HepG2 (cell line): ENCODE results near the gene HSPA4L. TPM values are rescaled to one million over a fixed set of nuclear protein-coding genes. Genes with fewer than 3 reads are reported as not detected.

ENCODE experiments used
- ATAC-seq: fragments of 200-7000 bp; cut with Tn5 transposase; 3 replicates; pipeline ENCODE4 v1.9.1; 2020; ENCODE audit warnings: mild to moderate bottlenecking, moderate library complexity
- BruUV-seq: library from RNA; stranded (reverse); fragments of 400-500 nt; replicated peaks from 2 replicates; lab custom pipeline; 2021; lab: Mats Ljungman, UMichigan
- CTCF ChIA-PET: fragments of 300-600 bp; formaldehyde crosslinking; extraction: SDS; loops from one replicate; lab custom pipeline; 2021; ENCODE audit warnings: low total read pairs, inconsistent platforms, low intra/inter-chr PET ratio; lab: Yijun Ruan, JAX
- POLR2A ChIA-PET: fragments of 350-600 bp; sonication (Branson Sonifier 250); formaldehyde crosslinking; loops from one replicate; lab custom pipeline; 2020; ENCODE audit warnings: antibody characterized with exemption, inconsistent platforms; lab: Yijun Ruan, JAX
- DNase-seq: peaks from one replicate; pipeline ENCODE4 v3.0.0-alpha.2; 2015; ENCODE audit warnings: low spot score
- FAIRE-seq: peaks from 3 replicates; lab custom pipeline; 2011; peaks lifted over from hg19 to GRCh38; lab: Jason Lieb, UNC
- H2AFZ ChIP-seq: one replicate; pipeline ENCODE4 v1.6.1; 2011; ENCODE audit warnings: low read length, inconsistent platforms
- H3K27ac ChIP-seq: fragments of 300-600 bp; 3 replicates; pipeline ENCODE4 v1.8.0; 2011; ENCODE audit warnings: mixed run types, mild to moderate bottlenecking, mixed read lengths, low read length, inconsistent platforms; ENCODE audit not compliant: insufficient read depth; ENCODE audit errors: extremely low read length
- H3K27me3 ChIP-seq, 2 experiments: fragments of 200-600 bp in 1 of 2; 2 replicates in 1 of 2; 3 replicates in 1 of 2; pipeline versions ENCODE4 v1.6.0 to v1.8.0; 2011; ENCODE audit warnings: low read length in 2 of 2, mild to moderate bottlenecking in 2 of 2, moderate library complexity in 2 of 2, inconsistent platforms in 1 of 2; ENCODE audit not compliant: insufficient read depth in 2 of 2, control insufficient read depth in 1 of 2
- H3K36me3 ChIP-seq, 2 experiments: fragments of 200-600 bp in 1 of 2; replicated peaks in 1 of 2; 2 replicates in 1 of 2; 3 replicates in 1 of 2; pipeline versions ENCODE4 v1.5.1 to v1.8.0; 2011; ENCODE audit warnings: low read length in 2 of 2, inconsistent platforms in 1 of 2; ENCODE audit not compliant: insufficient read depth in 2 of 2, control insufficient read depth in 1 of 2
- H3K4me1 ChIP-seq: 2 replicates; pipeline ENCODE4 v1.5.1; 2012; ENCODE audit warnings: low read length, inconsistent platforms; ENCODE audit not compliant: insufficient read depth
- H3K4me2 ChIP-seq: 2 replicates; pipeline ENCODE4 v1.6.0; 2011; ENCODE audit warnings: low read depth, low read length, inconsistent platforms
- H3K4me3 ChIP-seq, 3 experiments: fragments of 200-600 bp in 1 of 3; sonication (generic), shearing (Covaris generic) in 1 of 3; replicated peaks in 1 of 3; 2 replicates each; pipeline ENCODE4 v1.5.1; 2011 to 2016; ENCODE audit warnings: low read length in 3 of 3, inconsistent platforms in 2 of 3, low read depth in 2 of 3, mild to moderate bottlenecking in 2 of 3, control low read depth in 1 of 3, mixed read lengths in 1 of 3; ENCODE audit not compliant: insufficient read depth in 1 of 3
- H3K79me2 ChIP-seq: one replicate; pipeline ENCODE4 v1.6.1; 2011; ENCODE audit warnings: low read length, inconsistent platforms; ENCODE audit not compliant: insufficient read depth
- H3K9ac ChIP-seq: 2 replicates; pipeline ENCODE4 v1.6.0; 2011; ENCODE audit warnings: mild to moderate bottlenecking, low read depth, low read length, inconsistent platforms; ENCODE audit not compliant: insufficient read depth
- H3K9me3 ChIP-seq: 2 replicates; pipeline ENCODE4 v1.5.1; 2012; ENCODE audit warnings: mild to moderate bottlenecking, low read length
- H4K20me1 ChIP-seq: 2 replicates; pipeline ENCODE4 v1.6.0; 2011; ENCODE audit warnings: inconsistent platforms, mild to moderate bottlenecking, low read length, moderate library complexity; ENCODE audit not compliant: insufficient read depth
- AHDC1 ChIP-seq: sonication (generic); formaldehyde crosslinking; IDR thresholded peaks from 2 replicates; pipeline ENCODE4 v1.5.1; 2020; ENCODE audit warnings: mild to moderate bottlenecking, missing genetic modification reagents, borderline replicate concordance
- CBX1 ChIP-seq: IDR thresholded peaks from one replicate; pipeline ENCODE4 v1.6.1; 2016; ENCODE audit warnings: antibody characterized with exemption, low read depth
- FOXA3 ChIP-seq: IDR thresholded peaks from 2 replicates; pipeline ENCODE4 v1.6.1; 2016; ENCODE audit warnings: missing genetic modification reagents, missing compliant biosample characterization
- IKZF5 ChIP-seq: IDR thresholded peaks from 2 replicates; pipeline ENCODE4 v1.6.1; 2018; ENCODE audit warnings: missing genetic modification reagents, mild to moderate bottlenecking, missing compliant biosample characterization
- JUN ChIP-seq: sonication (generic); formaldehyde crosslinking; IDR thresholded peaks from 2 replicates; pipeline ENCODE4 v1.4.0; 2020; ENCODE audit warnings: mild to moderate bottlenecking, missing genetic modification reagents
- KDM4B ChIP-seq: sonication (generic); formaldehyde crosslinking; IDR thresholded peaks from 2 replicates; pipeline ENCODE4 v1.4.0; 2020; ENCODE audit warnings: missing genetic modification reagents
- MTA1 ChIP-seq: sonication (generic); formaldehyde crosslinking; IDR thresholded peaks from 2 replicates; pipeline ENCODE4 v1.4.0; 2020; ENCODE audit warnings: missing genetic modification reagents, mild to moderate bottlenecking, borderline replicate concordance
- ZNF460 ChIP-seq: sonication (generic); formaldehyde crosslinking; IDR thresholded peaks from 2 replicates; pipeline ENCODE4 v1.5.1; 2020; ENCODE audit warnings: missing genetic modification reagents, mild to moderate bottlenecking, borderline replicate concordance
- ZNF567 ChIP-seq: sonication (generic); formaldehyde crosslinking; IDR thresholded peaks from 2 replicates; pipeline ENCODE4 v1.8.1; 2023; ENCODE audit warnings: mild to moderate bottlenecking, missing genetic modification reagents, borderline replicate concordance
- ZNF577 ChIP-seq: sonication (generic); formaldehyde crosslinking; IDR thresholded peaks from 2 replicates; pipeline ENCODE4 v1.4.0; 2020; ENCODE audit warnings: mild to moderate bottlenecking, low read depth, missing genetic modification reagents, borderline replicate concordance
- ZSCAN12 ChIP-seq: sonication (generic); formaldehyde crosslinking; IDR thresholded peaks from 2 replicates; pipeline ENCODE4 v1.9.0; 2021; ENCODE audit warnings: mild to moderate bottlenecking, missing genetic modification reagents
- ZUFSP ChIP-seq: sonication (generic); formaldehyde crosslinking; IDR thresholded peaks from 2 replicates; pipeline ENCODE4 v1.9.0; 2021; ENCODE audit warnings: missing genetic modification reagents, mild to moderate bottlenecking, borderline replicate concordance
- WGBS: methylation state at CpG from one replicate; pipeline ENCODE4 v1.1.6; 2017; ENCODE audit warnings: low lambda C conversion rate; 5-methylcytosine and 5-hydroxymethylcytosine counted together
- in situ Hi-C: cut with HindIII; loops from 2 replicates; pipeline ENCODE4 v1.10.0; 2017; ENCODE audit warnings: low pct_unique_long_range_greater_than_20kb; ENCODE audit not compliant: extremely low pct_ligation_motif_present
- intact Hi-C: fragments of 100-400 bp; cut with micrococcal nuclease; formaldehyde crosslinking; loops from one replicate; pipeline ENCODE4 v1.10.0; 2022; ENCODE audit not compliant: unreplicated experiment
- polyA plus RNA-seq, 8 experiments: library from polyadenylated mRNA; depleted of rRNA in 3 of 8; stranded (reverse) in 7 of 8; unstranded in 1 of 8; fragments of >200 nt; fragmentation: Illumina TruSeq in 4 of 8; extraction: Trizol in 4 of 8; gene quantifications; 2 replicates each; pipeline versions ENCODE4 v1.2.1 to v1.2.3, GENCODE V29; 2011 to 2016; ENCODE audit warnings: low read depth in 4 of 8, missing spikeins in 1 of 8, mixed read lengths in 1 of 8; ENCODE audit not compliant: insufficient read depth in 1 of 8
- total RNA-seq, 5 experiments: library from RNA; depleted of rRNA; stranded (reverse); fragments of >200 nt; fragmentation: Illumina TruSeq; extraction: Trizol; gene quantifications; 2 replicates each; pipeline ENCODE4 v1.2.3, GENCODE V29; 2016; ENCODE audit warnings: low read depth in 1 of 5

Gene HSPA4L
- total and polyA plus RNA-seq, 2 of the 13 experiments (the other 11 are each of a cell fraction or from before 2014, with no cell fraction given): 3.7 to 31.5 TPM

GRCh38 chr4:127759228-127759820 lies 22.8 kb upstream of the HSPA4L start:
- no peak for DNase-seq
- Histone ChIP-seq H3K27ac (no peak overlapping the region), H3K79me2 (no peaks in the 10 kb centered on the region), H3K9me3 (peaks cover 3% of the 10 kb centered on the region; the same call in 1 of the 2 replicates), H3K4me3 (no peak overlapping the region), H2AFZ (no peak overlapping the region), H3K9ac (no peak overlapping the region), H3K36me3 (no peaks in the 10 kb centered on the region), H3K4me1 (peaks cover 7% of the 10 kb centered on the region; the same call in 1 of the 2 replicates), H4K20me1 (no peaks in the 10 kb centered on the region), H3K4me2 (no peak overlapping the region), H3K27me3 (no peaks in the 10 kb centered on the region)
- no peak for ATAC-seq
- POLR2A ChIA-PET: no interaction called here
- CTCF ChIA-PET: no interaction called here
- WGBS: 48% methylated on average over 2 of the region's 2 CpGs
- in situ Hi-C loops (no loop called here), intact Hi-C loops (no loop called here)
- BruUV-seq: no TSS peak
- FAIRE-seq: no peak
- no peak for TF ChIP-seq ZSCAN12 (CRISPR knock-in tag)
- TF ChIP-seq IKZF5: no peak
- TF ChIP-seq ZUFSP (CRISPR knock-in tag): no peak
- no peak for TF ChIP-seq FOXA3
- TF ChIP-seq ZNF577 (CRISPR knock-in tag): no peak
- no peak for TF ChIP-seq ZNF460
- no peak for TF ChIP-seq KDM4B (CRISPR knock-in tag)
- TF ChIP-seq JUN (CRISPR knock-in tag): no peak
- no peak for TF ChIP-seq CBX1
- TF ChIP-seq MTA1 (CRISPR knock-in tag): no peak
- no peak for TF ChIP-seq ZNF567
- TF ChIP-seq AHDC1 (CRISPR knock-in tag): no peak
